MG63 (cell line): Measurements from ENCODE around the gene FUZ. TPM values are rescaled to one million over a fixed set of nuclear protein-coding genes. Genes with fewer than 3 reads are reported as not detected.
A peak's percentile ranks its signal among the peaks of the same experiment; 100 is the strongest.
"Not testable (repeated sequence)": the region's sequence is repeated elsewhere in the genome, so short reads cannot be mapped to it uniquely, and the experiment has no call there.

ENCODE experiments used
- DNase-seq: peaks from one replicate; pipeline ENCODE4 v3.0.0-alpha.2; 2020
- H3K27me3 ChIP-seq: fragments of 250-450 bp; sonication (Bioruptor Pico); 2 replicates; pipeline ENCODE4 v1.5.1; 2020; ENCODE audit warnings: mild to moderate bottlenecking, moderate library complexity
- H3K36me3 ChIP-seq: fragments of 250-450 bp; sonication (Bioruptor Pico); 2 replicates; pipeline ENCODE4 v1.5.1; 2020; ENCODE audit warnings: mild to moderate bottlenecking, moderate library complexity
- H3K4me3 ChIP-seq: fragments of 250-450 bp; sonication (Bioruptor Pico); 2 replicates; pipeline ENCODE4 v1.5.1; 2020; ENCODE audit warnings: mild to moderate bottlenecking, moderate library complexity
- H3K9me3 ChIP-seq: fragments of 250-450 bp; sonication (Bioruptor Pico); 2 replicates; pipeline ENCODE4 v1.5.1; 2020; ENCODE audit warnings: mild to moderate bottlenecking, moderate library complexity
- total RNA-seq: library from RNA; depleted of rRNA; stranded (reverse); fragments of >200 nt; shearing (Covaris generic); gene quantifications from 2 replicates; pipeline ENCODE4 v1.2.3, GENCODE V29; 2014; ENCODE audit warnings: low replicate concordance

The FUZ gene
- total RNA-seq, 1 experiment from 2014 or later, result 31.4 TPM

GRCh38 chr19:49819452-49820115 is 6.5 kb upstream of the FUZ start:
- not testable (repeated sequence) for DNase-seq, H3K27me3 ChIP-seq
- peak overlapping the region; percentile 93 for H3K4me3 ChIP-seq

GRCh38 chr19:49818649-49819370 is 5.7 kb upstream of the FUZ start:
- peaks cover 24% of the 10 kb centered on the region for H3K36me3 ChIP-seq
- DNase-seq, result no peak
- no peaks in the 10 kb centered on the region for H3K9me3 ChIP-seq
- peak overlapping the region; percentile 93 for H3K4me3 ChIP-seq
- no peaks in the 10 kb centered on the region for H3K27me3 ChIP-seq

More at GRCh38 chr19:49819452-49820115, 6.5 kb upstream of the FUZ start:
- H3K36me3 ChIP-seq, result peaks cover 28% of the 10 kb centered on the region
- not testable (repeated sequence) for H3K9me3 ChIP-seq

GRCh38 chr19:49817964-49818648 is 5.0 kb upstream of the FUZ start, which contains the start of gene MED25:
TSS of gene MED25 (plus strand) at chr19:49818289. CDS start at chr19:49818342, 53 bp downstream.
- H3K36me3 ChIP-seq, result peaks cover 17% of the 10 kb centered on the region
- H3K9me3 ChIP-seq, result no peaks in the 10 kb centered on the region
- H3K4me3 ChIP-seq, result peak within 1 kb of the TSS; percentile 93
- H3K27me3 ChIP-seq, result no peaks in the 10 kb centered on the region
- peak; percentile 84 for DNase-seq

- peak overlapping the region; percentile 93 for H3K4me3 ChIP-seq
- H3K9me3 ChIP-seq, result no peaks in the 10 kb centered on the region
- no peaks in the 10 kb centered on the region for H3K27me3 ChIP-seq
- DNase-seq, result no peak
- H3K36me3 ChIP-seq, result peaks cover 13% of the 10 kb centered on the region
These were observed 3.5 kb upstream of the FUZ start for GRCh38 chr19:49816590-49816989.

GRCh38 chr19:49814010-49814409 is 918 bp upstream of the FUZ start:
- H3K4me3 ChIP-seq, result peak overlapping the region; percentile 56
- H3K27me3 ChIP-seq, result no peaks in the 10 kb centered on the region
- no peaks in the 10 kb centered on the region for H3K36me3 ChIP-seq
- no peaks in the 10 kb centered on the region for H3K9me3 ChIP-seq
- DNase-seq, result no peak

GRCh38 chr19:49812452-49812996 is 568 bp downstream of the FUZ start:
- Histone ChIP-seq H3K27me3 (no peaks in the 10 kb centered on the region), H3K4me3 (peak overlapping the region; percentile 56), H3K36me3 (peaks cover 11% of the 10 kb centered on the region; the same call in 1 of the 2 replicates), H3K9me3 (no peaks in the 10 kb centered on the region)
- no peak for DNase-seq

- Histone ChIP-seq H3K9me3 (no peaks in the 10 kb centered on the region), H3K27me3 (no peaks in the 10 kb centered on the region), H3K4me3 (no peak overlapping the region), H3K36me3 (peaks cover 16% of the 10 kb centered on the region; the same call in 1 of the 2 replicates)
- no peak for DNase-seq
These were observed 1.8 kb downstream of the FUZ start for GRCh38 chr19:49811328-49811727.

- H3K36me3 ChIP-seq, result peaks cover 29% of the 10 kb centered on the region
- no peak for DNase-seq
- no peaks in the 10 kb centered on the region for H3K27me3 ChIP-seq
- H3K9me3 ChIP-seq, result no peaks in the 10 kb centered on the region
- no peak overlapping the region for H3K4me3 ChIP-seq
These were observed 3.1 kb downstream of the FUZ start for GRCh38 chr19:49809941-49810389.

- Histone ChIP-seq H3K9me3 (no peaks in the 10 kb centered on the region), H3K4me3 (no peak overlapping the region), H3K27me3 (no peaks in the 10 kb centered on the region), H3K36me3 (peaks cover 34% of the 10 kb centered on the region)
- DNase-seq, result no peak
These were observed 3.7 kb downstream of the FUZ start for GRCh38 chr19:49809160-49809940.

GRCh38 chr19:49808711-49809159 is 4.4 kb downstream of the FUZ start:
- Histone ChIP-seq H3K4me3 (no peak overlapping the region), H3K36me3 (peaks cover 38% of the 10 kb centered on the region), H3K9me3 (no peaks in the 10 kb centered on the region), H3K27me3 (no peaks in the 10 kb centered on the region)
- peak; percentile 39 for DNase-seq

- H3K9me3 ChIP-seq, result no peaks in the 10 kb centered on the region
- H3K4me3 ChIP-seq, result no peak overlapping the region
- no peak for DNase-seq
- H3K36me3 ChIP-seq, result peaks cover 40% of the 10 kb centered on the region
- no peaks in the 10 kb centered on the region for H3K27me3 ChIP-seq
These were observed 5.0 kb downstream of the FUZ start for GRCh38 chr19:49807904-49808675.

- DNase-seq, result no peak
- H3K4me3 ChIP-seq, result no peak overlapping the region
- H3K36me3 ChIP-seq, result peaks cover 44% of the 10 kb centered on the region
These were observed 5.8 kb downstream of the FUZ start for GRCh38 chr19:49807058-49807903.

GRCh38 chr19:49806620-49806959 is 6.5 kb downstream of the FUZ start:
- Histone ChIP-seq H3K27me3 (no peaks in the 10 kb centered on the region), H3K9me3 (no peaks in the 10 kb centered on the region), H3K4me3 (no peak overlapping the region), H3K36me3 (peaks cover 44% of the 10 kb centered on the region)
- DNase-seq, result no peak

More at GRCh38 chr19:49807058-49807903, 5.8 kb downstream of the FUZ start:
- H3K9me3 ChIP-seq, result no peaks in the 10 kb centered on the region
- no peaks in the 10 kb centered on the region for H3K27me3 ChIP-seq

- peaks cover 44% of the 10 kb centered on the region for H3K36me3 ChIP-seq
- H3K4me3 ChIP-seq, result no peak overlapping the region
- DNase-seq, result no peak
- H3K27me3 ChIP-seq, result no peaks in the 10 kb centered on the region
- H3K9me3 ChIP-seq, result no peaks in the 10 kb centered on the region
These were observed 7.1 kb downstream of the FUZ start for GRCh38 chr19:49805822-49806619.
